SU-DHL-6 (cell line): ENCODE results near the gene TRAPPC2L.

Source experiments
- H2AFZ ChIP-seq: fragments of 200-600 bp; sonication (generic); 2 replicates; pipeline ENCODE4 v1.6.1; 2014; ENCODE audit warnings: low read depth, mild to moderate bottlenecking, moderate library complexity, mixed read lengths, antibody characterized with exemption, low read length; ENCODE audit not compliant: severe bottlenecking
- H3F3A ChIP-seq: fragments of 200-600 bp; shearing (Covaris generic); 2 replicates; pipeline ENCODE4 v1.6.0; 2016; ENCODE audit warnings: antibody characterized with exemption, mild to moderate bottlenecking; ENCODE audit not compliant: insufficient read depth
- H3K27ac ChIP-seq: fragments of 200-600 bp; sonication (generic); 2 replicates; pipeline ENCODE4 v1.5.1; 2016; ENCODE audit warnings: low read depth, mild to moderate bottlenecking, low read length, moderate library complexity, mixed read lengths
- H3K27me3 ChIP-seq: fragments of 200-600 bp; sonication (generic), shearing (Covaris generic); 2 replicates; pipeline ENCODE4 v1.6.0; 2014; ENCODE audit warnings: mild to moderate bottlenecking, low read length
- H3K36me3 ChIP-seq: fragments of 200-600 bp; sonication (generic); 2 replicates; pipeline ENCODE4 v1.6.1; 2014; ENCODE audit warnings: mild to moderate bottlenecking, low read length, mixed read lengths
- H3K4me2 ChIP-seq: fragments of 300-600, 200-600 bp; shearing (Covaris generic), sonication (generic); 2 replicates; pipeline ENCODE4 v1.6.0; 2014; ENCODE audit warnings: low read length, low read depth, mild to moderate bottlenecking; ENCODE audit not compliant: poor library complexity, severe bottlenecking
- H3K4me3 ChIP-seq: fragments of 200-600 bp; sonication (generic); 2 replicates; pipeline ENCODE4 v1.5.1; 2014; ENCODE audit warnings: antibody characterized with exemption, low read length, mild to moderate bottlenecking, mixed read lengths; ENCODE audit not compliant: insufficient read depth, poor library complexity, severe bottlenecking
- H3K79me2 ChIP-seq: fragments of 200-600 bp; sonication (generic); 2 replicates; pipeline ENCODE4 v1.6.1; 2014; ENCODE audit warnings: mild to moderate bottlenecking, low read length, moderate library complexity; ENCODE audit not compliant: insufficient read depth
- H3K9ac ChIP-seq: fragments of 200-600 bp; sonication (generic); 2 replicates; pipeline ENCODE4 v1.7.0; 2014; ENCODE audit warnings: mild to moderate bottlenecking, low read length
- H3K9me2 ChIP-seq: fragments of 200-600 bp; sonication (generic); replicated peaks from 2 replicates; pipeline ENCODE4 v1.6.1; 2014; ENCODE audit warnings: low read length; ENCODE audit not compliant: insufficient read depth
- H3K9me3 ChIP-seq: fragments of 200-600 bp; sonication (generic); 2 replicates; pipeline ENCODE4 v1.6.1; 2014; ENCODE audit warnings: low read length, mixed read lengths; ENCODE audit not compliant: insufficient read depth
- H4K20me1 ChIP-seq: fragments of 200-600 bp; sonication (generic); 2 replicates; pipeline ENCODE4 v1.6.1; 2014; ENCODE audit warnings: low read depth, mild to moderate bottlenecking, antibody characterized with exemption, low read length, moderate library complexity, mixed read lengths
- CTCF ChIP-seq: fragments of 200-600 bp; sonication (generic); IDR thresholded peaks from one replicate; pipeline ENCODE4 v1.5.1; 2017; ENCODE audit warnings: antibody characterized with exemption, mild to moderate bottlenecking, low read length, moderate library complexity; ENCODE audit not compliant: insufficient read depth, poor library complexity, severe bottlenecking
- EZH2phosphoT487 ChIP-seq: fragments of 200-600 bp; sonication (generic), shearing (Covaris generic); conservative IDR thresholded peaks from 2 replicates; pipeline ENCODE4 v1.6.1; 2018; ENCODE audit warnings: mild to moderate bottlenecking, antibody characterized with exemption, low read length, moderate library complexity, mixed read lengths

Gene TRAPPC2L

GRCh38 chr16:88875703-88876234 lies 18.8 kb downstream of the TRAPPC2L start:
- Histone ChIP-seq H4K20me1 (no peaks in the 10 kb centered on the region), H3K4me2 (no peak overlapping the region), H3K79me2 (no peaks in the 10 kb centered on the region), H3K36me3 (no peaks in the 10 kb centered on the region), H2AFZ (no peak overlapping the region), H3K9me3 (no peaks in the 10 kb centered on the region), H3F3A (peaks cover 14% of the 10 kb centered on the region), H3K27me3 (no peaks in the 10 kb centered on the region), H3K9me2 (no peaks in the 10 kb centered on the region), H3K9ac (no peak overlapping the region), H3K27ac (no peak overlapping the region), H3K4me3 (no peak overlapping the region)
- TF ChIP-seq EZH2phosphoT487 (no peak), CTCF (no peak)

- H4K20me1 ChIP-seq, result no peaks in the 10 kb centered on the region
Measured at GRCh38 chr16:88876942-88877526, 20.1 kb downstream of the TRAPPC2L start.

GRCh38 chr16:88877564-88878289 lies 20.8 kb downstream of the TRAPPC2L start:
- H3K4me2 ChIP-seq, result no peak overlapping the region
- H3K4me3 ChIP-seq, result no peak overlapping the region
- H3K9ac ChIP-seq, result no peak overlapping the region
- no peaks in the 10 kb centered on the region for H3K9me2 ChIP-seq
- H3K79me2 ChIP-seq, result no peaks in the 10 kb centered on the region
- peaks cover 14% of the 10 kb centered on the region for H3F3A ChIP-seq
- H3K9me3 ChIP-seq, result no peaks in the 10 kb centered on the region
- no peak for TF ChIP-seq EZH2phosphoT487
- TF ChIP-seq CTCF, result no peak
- H3K27ac ChIP-seq, result no peak overlapping the region
- no peak overlapping the region for H2AFZ ChIP-seq
- no peaks in the 10 kb centered on the region for H4K20me1 ChIP-seq
- no peaks in the 10 kb centered on the region for H3K27me3 ChIP-seq
- no peaks in the 10 kb centered on the region for H3K36me3 ChIP-seq

More at GRCh38 chr16:88876942-88877526, 20.1 kb downstream of the TRAPPC2L start:
- Histone ChIP-seq H2AFZ (no peak overlapping the region), H3K27me3 (no peaks in the 10 kb centered on the region), H3K9me3 (no peaks in the 10 kb centered on the region), H3K27ac (no peak overlapping the region), H3K4me2 (no peak overlapping the region), H3K36me3 (no peaks in the 10 kb centered on the region), H3K4me3 (no peak overlapping the region), H3F3A (peaks cover 14% of the 10 kb centered on the region), H3K79me2 (no peaks in the 10 kb centered on the region), H3K9me2 (no peaks in the 10 kb centered on the region), H3K9ac (no peak overlapping the region)
- TF ChIP-seq EZH2phosphoT487, result no peak

GRCh38 chr16:88878356-88878755 lies 21.4 kb downstream of the TRAPPC2L start:
- H3K4me2 ChIP-seq, result no peak overlapping the region
- TF ChIP-seq EZH2phosphoT487, result no peak
- TF ChIP-seq CTCF, result no peak
- H3K9me2 ChIP-seq, result no peaks in the 10 kb centered on the region
- H4K20me1 ChIP-seq, result no peaks in the 10 kb centered on the region
- H3K9ac ChIP-seq, result no peak overlapping the region
- no peaks in the 10 kb centered on the region for H3K27me3 ChIP-seq
- H3K79me2 ChIP-seq, result no peaks in the 10 kb centered on the region
- no peaks in the 10 kb centered on the region for H3K9me3 ChIP-seq
- H3K4me3 ChIP-seq, result no peak overlapping the region
- no peaks in the 10 kb centered on the region for H3K36me3 ChIP-seq
- H2AFZ ChIP-seq, result no peak overlapping the region
- no peak overlapping the region for H3K27ac ChIP-seq
- peaks cover 14% of the 10 kb centered on the region for H3F3A ChIP-seq
